Measurements from ENCODE around the gene RCL1. TPM values are rescaled to one million over a fixed set of nuclear protein-coding genes. Genes with fewer than 3 reads are reported as not detected.

The RCL1 gene
- total and polyA plus RNA-seq, 2 of the 13 experiments (the other 11 are each of a cell fraction or from before 2014, with no cell fraction given), result 22.3 to 31.6 TPM

DNA sequence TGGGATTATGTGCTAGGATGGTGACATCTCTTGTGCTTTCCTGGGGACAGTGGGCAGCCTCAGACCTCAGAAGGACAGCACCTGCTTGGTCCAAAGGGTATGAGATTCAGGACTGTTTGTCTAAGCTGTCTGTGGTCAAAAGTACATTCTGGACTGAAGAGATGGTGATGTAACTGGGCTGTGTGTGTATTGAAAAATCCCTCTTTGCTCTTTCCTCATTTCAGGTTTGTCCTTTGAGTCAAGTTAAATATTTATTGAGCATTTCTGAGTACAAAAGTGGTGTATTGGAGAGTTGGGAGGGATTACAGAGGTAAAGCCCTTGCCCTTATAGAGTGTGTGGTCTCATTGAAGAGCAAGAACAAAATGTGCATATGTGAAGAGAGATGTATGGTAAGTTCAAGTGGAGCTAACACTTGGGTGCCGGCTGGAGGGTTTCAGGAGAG lies 46.7 kb downstream of the RCL1 start (continued):
- peak; percentile 97 for TF ChIP-seq SKIL (CRISPR knock-in tag; IDR thresholded peaks at IDR 0.05; ENCODE audit: borderline replicate concordance)
- TF ChIP-seq ATM (IDR thresholded peaks at IDR 0.05; ENCODE audit: borderline replicate concordance), result peak; percentile 54; the same call in 1 of the 2 replicates
- peak; percentile 97 for TF ChIP-seq HMG20A (CRISPR knock-in tag; IDR thresholded peaks at IDR 0.05; ENCODE audit: borderline replicate concordance)
- TF ChIP-seq SOX6 (IDR thresholded peaks at IDR 0.05), result no peak
- peak; percentile 96 for TF ChIP-seq SOX6 (CRISPR knock-in tag; IDR thresholded peaks at IDR 0.05)
- no peak for TF ChIP-seq USF2 (IDR thresholded peaks at IDR 0.05; ENCODE audit: low read depth, low read length)
- no peak for TF ChIP-seq USF2 (CRISPR knock-in tag; IDR thresholded peaks at IDR 0.05; ENCODE audit: borderline replicate concordance)
- peak; percentile 87 for TF ChIP-seq TBX2 (CRISPR knock-in tag; IDR thresholded peaks at IDR 0.05; ENCODE audit: borderline replicate concordance)
- TF ChIP-seq ZNF800 (CRISPR knock-in tag; IDR thresholded peaks at IDR 0.05), result no peak
- TF ChIP-seq, protein P1, sequence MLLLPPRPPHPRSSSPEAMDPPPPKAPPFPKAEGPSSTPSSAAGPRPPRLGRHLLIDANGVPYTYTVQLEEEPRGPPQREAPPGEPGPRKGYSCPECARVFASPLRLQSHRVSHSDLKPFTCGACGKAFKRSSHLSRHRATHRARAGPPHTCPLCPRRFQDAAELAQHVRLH (CRISPR knock-in tag; IDR thresholded peaks at IDR 0.05; ENCODE audit: borderline replicate concordance, low read depth), result peak; percentile 84; the same call in 1 of the 2 replicates
- TF ChIP-seq, protein P2, sequence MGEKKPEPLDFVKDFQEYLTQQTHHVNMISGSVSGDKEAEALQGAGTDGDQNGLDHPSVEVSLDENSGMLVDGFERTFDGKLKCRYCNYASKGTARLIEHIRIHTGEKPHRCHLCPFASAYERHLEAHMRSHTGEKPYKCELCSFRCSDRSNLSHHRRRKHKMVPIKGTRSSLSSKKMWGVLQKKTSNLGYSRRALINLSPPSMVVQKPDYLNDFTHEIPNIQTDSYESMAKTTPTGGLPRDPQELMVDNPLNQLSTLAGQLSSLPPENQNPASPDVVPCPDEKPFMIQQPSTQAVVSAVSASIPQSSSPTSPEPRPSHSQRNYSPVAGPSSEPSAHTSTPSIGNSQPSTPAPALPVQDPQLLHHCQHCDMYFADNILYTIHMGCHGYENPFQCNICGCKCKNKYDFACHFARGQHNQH (CRISPR knock-in tag; IDR thresholded peaks at IDR 0.05), result peak; percentile 88
- no peak for TF ChIP-seq FLYWCH1 (CRISPR knock-in tag; IDR thresholded peaks at IDR 0.05)
- peak; percentile 34; the same call in 1 of the 2 replicates for TF ChIP-seq ZSCAN21 (CRISPR knock-in tag; IDR thresholded peaks at IDR 0.05; ENCODE audit: borderline replicate concordance)
- peak; percentile 31; the same call in 1 of the 2 replicates for TF ChIP-seq ZNF136 (CRISPR knock-in tag; IDR thresholded peaks at IDR 0.05; ENCODE audit: low read depth)
- peak; percentile 98 for TF ChIP-seq RCOR2 (CRISPR knock-in tag; IDR thresholded peaks at IDR 0.05)

All from HepG2 (cell line).